Gastrocnemius medialis (tissue), 4 donors: Measurements from ENCODE around the gene CDH23.

Source experiments
- POLR2A ChIP-seq, 2 donors: fragments of 450-650 bp; IDR thresholded peaks; one replicate each; pipeline ENCODE4 v1.6.1; 2017; ENCODE audit warnings: antibody characterized with exemption in 2 of 2, mild to moderate bottlenecking in 2 of 2, moderate library complexity in 2 of 2
- TF ChIP-seq, protein P1 (sequence below), 5 experiments: fragments of 450-650 bp in 3 of 5; fragments of 200-600 bp in 2 of 5; sonication (generic) in 2 of 5; IDR thresholded peaks in 4 of 5; conservative IDR thresholded peaks in 1 of 5; 1 replicate in 4 of 5; 2 replicates in 1 of 5; pipeline ENCODE4 v1.5.1; 2016 to 2019; ENCODE audit warnings: antibody characterized with exemption in 5 of 5, mild to moderate bottlenecking in 3 of 5, moderate library complexity in 3 of 5

DNA sequence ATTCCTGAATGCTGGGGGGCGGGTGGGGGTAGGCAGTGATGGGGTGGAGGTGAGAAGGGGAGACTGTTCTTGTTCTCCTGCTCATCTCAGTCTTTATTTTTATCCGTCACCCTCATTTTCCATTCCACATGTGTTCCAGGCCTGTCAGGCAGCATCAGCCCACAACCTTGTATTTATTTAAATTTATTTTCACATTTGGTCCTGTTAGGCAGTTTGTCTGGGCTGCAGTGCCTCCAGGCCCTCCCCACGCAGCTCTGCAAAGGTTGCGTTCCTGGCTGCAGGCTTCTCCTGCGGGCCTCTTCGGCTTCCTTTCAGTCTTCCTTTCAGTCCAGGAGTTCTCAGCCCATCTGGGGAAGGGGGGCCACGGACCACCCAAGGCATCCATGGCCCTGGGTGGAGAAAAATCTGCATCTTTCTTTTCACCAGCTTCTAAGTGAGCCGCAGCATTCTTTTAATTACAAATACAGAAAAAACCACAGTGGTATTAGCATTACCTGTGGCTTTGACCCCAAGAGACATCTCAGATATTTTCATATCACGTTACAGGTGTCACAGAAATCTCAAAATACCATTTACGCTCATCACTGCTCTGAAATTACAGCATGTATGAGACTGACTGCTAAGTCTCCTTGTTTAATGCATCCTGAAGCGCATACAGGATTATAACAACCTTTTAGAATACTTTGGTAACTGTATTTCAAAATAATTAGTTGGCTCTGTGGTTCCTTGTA, 228.9 kb downstream of the CDH23 start:
- TF ChIP-seq POLR2A (IDR thresholded peaks at IDR 0.05) = no peak
- TF ChIP-seq, protein P1, sequence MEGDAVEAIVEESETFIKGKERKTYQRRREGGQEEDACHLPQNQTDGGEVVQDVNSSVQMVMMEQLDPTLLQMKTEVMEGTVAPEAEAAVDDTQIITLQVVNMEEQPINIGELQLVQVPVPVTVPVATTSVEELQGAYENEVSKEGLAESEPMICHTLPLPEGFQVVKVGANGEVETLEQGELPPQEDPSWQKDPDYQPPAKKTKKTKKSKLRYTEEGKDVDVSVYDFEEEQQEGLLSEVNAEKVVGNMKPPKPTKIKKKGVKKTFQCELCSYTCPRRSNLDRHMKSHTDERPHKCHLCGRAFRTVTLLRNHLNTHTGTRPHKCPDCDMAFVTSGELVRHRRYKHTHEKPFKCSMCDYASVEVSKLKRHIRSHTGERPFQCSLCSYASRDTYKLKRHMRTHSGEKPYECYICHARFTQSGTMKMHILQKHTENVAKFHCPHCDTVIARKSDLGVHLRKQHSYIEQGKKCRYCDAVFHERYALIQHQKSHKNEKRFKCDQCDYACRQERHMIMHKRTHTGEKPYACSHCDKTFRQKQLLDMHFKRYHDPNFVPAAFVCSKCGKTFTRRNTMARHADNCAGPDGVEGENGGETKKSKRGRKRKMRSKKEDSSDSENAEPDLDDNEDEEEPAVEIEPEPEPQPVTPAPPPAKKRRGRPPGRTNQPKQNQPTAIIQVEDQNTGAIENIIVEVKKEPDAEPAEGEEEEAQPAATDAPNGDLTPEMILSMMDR (IDR thresholded peaks at IDR 0.05 in 4 of 5, conservative IDR thresholded peaks at IDR 0.05 in 1 of 5) = no peak
